GM21737 (cell line): ENCODE measurements around the gene KCTD5.
A peak's percentile ranks its signal among the peaks of the same experiment; 100 is the strongest.

Experiments
- ATAC-seq: cut with Tn5 transposase; IDR thresholded peaks from one replicate; pipeline ENCODE4 v1.9.1; 2021; ENCODE audit warnings: mild to moderate bottlenecking, moderate library complexity; ENCODE audit not compliant: unreplicated experiment

KCTD5 gene

GRCh38 chr16:2748757-2749455 lies 66.6 kb downstream of the KCTD5 start:
- no peak for ATAC-seq

- no peak for ATAC-seq
Measured at GRCh38 chr16:2749476-2749875, 67.2 kb downstream of the KCTD5 start.

- no peak for ATAC-seq
Measured at GRCh38 chr16:2749936-2750335, 67.6 kb downstream of the KCTD5 start.

- peak; percentile 32 for ATAC-seq
Measured at GRCh38 chr16:2751577-2752034, 69.3 kb downstream of the KCTD5 start.

- peak; percentile 70 for ATAC-seq
Measured at GRCh38 chr16:2752035-2752849, 69.9 kb downstream of the KCTD5 start, which contains the start of gene SRRM2. Gene SRRM2, plus strand, starts transcription at chr16:2752638. Its CDS starts 3,727 bp downstream, at chr16:2756365.

GRCh38 chr16:2752850-2753732 lies 70.8 kb downstream of the KCTD5 start:
- ATAC-seq = peak; percentile 34

GRCh38 chr16:2753733-2754020 lies 71.4 kb downstream of the KCTD5 start:
- ATAC-seq = no peak

- no peak for ATAC-seq
Measured at GRCh38 chr16:2755158-2755557, 72.8 kb downstream of the KCTD5 start.

GRCh38 chr16:2756288-2757015 lies 74.1 kb downstream of the KCTD5 start:
- no peak for ATAC-seq

- no peak for ATAC-seq
Measured at GRCh38 chr16:2757344-2757743, 75.0 kb downstream of the KCTD5 start.
